Hepatocyte (in vitro differentiated cells): ENCODE measurements around the gene CFAP69. TPM values are rescaled to one million over a fixed set of nuclear protein-coding genes. Genes with fewer than 3 reads are reported as not detected.

Experiments used
- DNase-seq: peaks from one replicate; pipeline ENCODE4 v3.0.0-alpha.2; 2016; ENCODE audit warnings: low spot score
- H2AFZ ChIP-seq: fragments of 200-600 bp; sonication (generic); 2 replicates; pipeline ENCODE4 v1.6.0; 2016; ENCODE audit warnings: antibody characterized with exemption, mild to moderate bottlenecking
- H3K27ac ChIP-seq: fragments of 200-600 bp; sonication (generic); 2 replicates; pipeline ENCODE4 v1.5.1; 2016; ENCODE audit warnings: mild to moderate bottlenecking
- H3K27me3 ChIP-seq: fragments of 200-600 bp; sonication (generic); 2 replicates; pipeline ENCODE4 v1.6.1; 2016
- H3K36me3 ChIP-seq: fragments of 200-600 bp; sonication (generic); replicated peaks from 2 replicates; pipeline ENCODE4 v1.5.1; 2016; ENCODE audit warnings: low read depth; ENCODE audit not compliant: insufficient read depth
- H3K4me1 ChIP-seq: fragments of 200-600 bp; sonication (generic); 2 replicates; pipeline ENCODE4 v1.5.1; 2016; ENCODE audit warnings: mild to moderate bottlenecking, moderate library complexity; ENCODE audit not compliant: insufficient read depth
- H3K4me2 ChIP-seq: fragments of 200-600 bp; sonication (generic); 2 replicates; pipeline ENCODE4 v1.6.0; 2016
- H3K4me3 ChIP-seq: fragments of 200-600 bp; sonication (generic); 2 replicates; pipeline ENCODE4 v1.5.1; 2016; ENCODE audit warnings: mild to moderate bottlenecking
- H3K79me2 ChIP-seq: fragments of 200-600 bp; sonication (generic); 2 replicates; pipeline ENCODE4 v1.6.0; 2017; ENCODE audit warnings: mild to moderate bottlenecking
- H3K9me2 ChIP-seq: fragments of 200-600 bp; sonication (generic); replicated peaks from 2 replicates; pipeline ENCODE4 v1.6.0; 2017; ENCODE audit warnings: mild to moderate bottlenecking; ENCODE audit not compliant: insufficient read depth
- H3K9me3 ChIP-seq: fragments of 200-600 bp; sonication (generic); 2 replicates; pipeline ENCODE4 v1.5.1; 2016; ENCODE audit warnings: low read depth, mild to moderate bottlenecking
- H4K20me1 ChIP-seq: fragments of 200-600 bp; sonication (generic); 2 replicates; pipeline ENCODE4 v1.6.0; 2016; ENCODE audit warnings: mild to moderate bottlenecking; ENCODE audit not compliant: insufficient read depth, poor library complexity, severe bottlenecking
- EZH2 ChIP-seq: fragments of 200-600 bp; sonication (generic); IDR thresholded peaks from 2 replicates; pipeline ENCODE4 v1.6.1; 2016; ENCODE audit warnings: antibody characterized with exemption, mild to moderate bottlenecking, borderline replicate concordance
- EZH2phosphoT487 ChIP-seq: fragments of 200-600 bp; sonication (generic); IDR thresholded peaks from one replicate; pipeline ENCODE4 v1.6.1; 2018; ENCODE audit warnings: antibody characterized with exemption, mild to moderate bottlenecking, low read depth, moderate library complexity; ENCODE audit not compliant: unreplicated experiment, severe bottlenecking
- WGBS: methylation state at CpG from one replicate; pipeline ENCODE4 v1.1.6; 2016; ENCODE audit warnings: low lambda C conversion rate; ENCODE audit errors: missing lambda C conversion rate; 5-methylcytosine and 5-hydroxymethylcytosine counted together
- polyA plus RNA-seq: library from polyadenylated mRNA; unstranded; fragments of >200 nt; fragmentation: Nextera tagmentation; extraction: Ambion mirVana; gene quantifications from 2 replicates; pipeline ENCODE4 v1.2.1, GENCODE V29; 2016
- total RNA-seq: library from RNA; depleted of rRNA; stranded (reverse); fragments of >200 nt; gene quantifications from 2 replicates; pipeline ENCODE4 v1.2.3, GENCODE V29; 2014
- TF ChIP-seq, protein P1 (sequence below): fragments of 200-600 bp; sonication (generic); IDR thresholded peaks from 2 replicates; pipeline ENCODE4 v1.5.1; 2016; ENCODE audit warnings: antibody characterized with exemption, mild to moderate bottlenecking; ENCODE audit not compliant: poor library complexity

The CFAP69 gene
- total and polyA plus RNA-seq, 2 experiments from 2014 or later = 1.6 to 4.3 TPM

DNA sequence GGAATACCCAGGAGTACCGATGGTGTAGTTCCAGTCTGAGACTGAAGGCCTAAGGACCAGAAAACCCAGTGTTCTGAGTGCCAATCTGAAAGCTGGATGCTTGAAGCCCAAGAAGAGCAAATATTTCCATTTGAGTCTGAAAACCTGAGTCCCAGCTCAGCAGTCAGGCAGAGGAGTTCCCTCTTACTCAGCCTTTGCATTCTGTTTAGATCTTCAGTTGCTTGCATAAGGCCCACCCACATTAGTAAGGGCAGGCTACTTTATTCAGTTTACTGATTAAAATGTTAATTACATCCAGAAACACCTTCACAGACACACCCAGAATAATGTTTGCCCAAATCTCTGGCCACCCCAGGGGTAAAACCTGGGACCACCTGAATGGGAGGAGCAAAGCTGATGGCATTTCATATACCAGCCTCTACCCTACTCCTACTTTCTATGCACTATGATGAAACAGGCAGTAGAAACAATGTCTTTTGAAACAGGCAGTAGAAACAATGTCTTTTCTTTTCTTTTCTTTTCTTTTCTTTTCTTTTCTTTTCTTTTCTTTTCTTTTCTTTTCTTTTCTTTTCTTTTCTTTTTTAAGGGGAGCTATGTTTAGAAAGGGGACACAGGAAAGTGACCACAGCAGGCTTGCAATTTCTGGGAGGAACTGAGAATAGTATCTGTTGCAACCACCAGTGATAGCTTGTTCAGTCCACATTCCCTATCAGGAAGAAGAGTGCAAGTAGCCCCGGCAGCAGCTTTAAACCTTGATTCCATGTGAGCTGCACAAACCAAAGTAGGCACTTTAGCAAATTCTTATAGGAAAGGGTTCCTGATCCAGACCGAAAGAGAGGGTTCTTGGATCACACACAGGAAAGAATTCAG lies 45.5 kb downstream of the CFAP69 start:
- H3K9me2 ChIP-seq = no peaks in the 10 kb centered on the region
- H4K20me1 ChIP-seq = no peaks in the 10 kb centered on the region
- no peaks in the 10 kb centered on the region for H3K36me3 ChIP-seq
- H3K27me3 ChIP-seq = no peaks in the 10 kb centered on the region
- no peaks in the 10 kb centered on the region for H3K9me3 ChIP-seq
- no peak for DNase-seq
- H2AFZ ChIP-seq = no peak overlapping the region
- TF ChIP-seq EZH2 = no peak
- TF ChIP-seq EZH2phosphoT487 = no peak
- TF ChIP-seq, protein P1, sequence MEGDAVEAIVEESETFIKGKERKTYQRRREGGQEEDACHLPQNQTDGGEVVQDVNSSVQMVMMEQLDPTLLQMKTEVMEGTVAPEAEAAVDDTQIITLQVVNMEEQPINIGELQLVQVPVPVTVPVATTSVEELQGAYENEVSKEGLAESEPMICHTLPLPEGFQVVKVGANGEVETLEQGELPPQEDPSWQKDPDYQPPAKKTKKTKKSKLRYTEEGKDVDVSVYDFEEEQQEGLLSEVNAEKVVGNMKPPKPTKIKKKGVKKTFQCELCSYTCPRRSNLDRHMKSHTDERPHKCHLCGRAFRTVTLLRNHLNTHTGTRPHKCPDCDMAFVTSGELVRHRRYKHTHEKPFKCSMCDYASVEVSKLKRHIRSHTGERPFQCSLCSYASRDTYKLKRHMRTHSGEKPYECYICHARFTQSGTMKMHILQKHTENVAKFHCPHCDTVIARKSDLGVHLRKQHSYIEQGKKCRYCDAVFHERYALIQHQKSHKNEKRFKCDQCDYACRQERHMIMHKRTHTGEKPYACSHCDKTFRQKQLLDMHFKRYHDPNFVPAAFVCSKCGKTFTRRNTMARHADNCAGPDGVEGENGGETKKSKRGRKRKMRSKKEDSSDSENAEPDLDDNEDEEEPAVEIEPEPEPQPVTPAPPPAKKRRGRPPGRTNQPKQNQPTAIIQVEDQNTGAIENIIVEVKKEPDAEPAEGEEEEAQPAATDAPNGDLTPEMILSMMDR = no peak
- H3K4me1 ChIP-seq = no peaks in the 10 kb centered on the region
- H3K27ac ChIP-seq = no peak overlapping the region
- no peak overlapping the region for H3K4me2 ChIP-seq
- H3K4me3 ChIP-seq = no peak overlapping the region
- no peaks in the 10 kb centered on the region for H3K79me2 ChIP-seq
- 92% methylated on average over 3 of the region's 3 CpGs for WGBS

DNA sequence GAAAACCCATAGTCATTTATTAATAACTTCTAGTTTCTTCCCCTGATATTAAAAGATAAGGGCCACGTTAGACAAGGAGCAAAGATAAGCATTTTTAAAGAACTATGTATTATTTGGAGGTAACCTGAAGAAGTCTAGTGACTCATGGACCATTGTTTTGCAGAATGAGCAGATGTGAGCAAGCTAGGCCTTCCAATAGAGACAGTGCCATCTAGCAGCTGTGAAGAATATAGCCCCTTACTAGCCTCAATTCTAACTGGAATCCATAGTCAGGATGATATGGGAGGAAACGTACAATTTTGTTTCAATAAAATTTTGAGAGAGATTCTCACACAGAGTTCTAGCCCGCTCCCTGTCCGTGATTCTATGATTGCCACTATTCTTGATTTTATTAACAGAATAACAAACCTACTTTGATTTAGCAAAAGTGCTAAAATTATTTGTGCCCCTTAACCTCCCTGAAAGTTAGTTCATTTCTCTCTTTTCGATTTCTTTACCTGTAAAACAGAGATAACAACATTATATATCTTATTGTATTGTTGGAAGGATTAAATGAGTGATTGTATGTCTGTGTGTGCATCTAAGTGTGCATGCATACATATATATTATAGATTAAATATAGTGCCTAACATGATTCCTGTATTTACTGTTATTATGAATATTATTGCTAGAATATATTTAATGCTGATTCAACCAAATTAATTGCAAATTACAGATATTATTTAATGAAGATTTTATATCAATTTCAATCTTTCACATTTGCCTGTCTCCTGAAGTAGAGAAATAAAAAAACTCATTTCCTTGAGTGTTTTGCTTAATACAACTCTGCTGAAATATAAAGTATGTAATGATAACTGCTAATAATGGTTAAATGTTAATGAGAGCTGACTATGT lies 53.4 kb downstream of the CFAP69 start:
- DNase-seq = peak; percentile 53
- whole genome bisulfite sequencing = 39% methylated on average over 5 of the region's 5 CpGs
- Histone ChIP-seq H3K4me2 (no peak overlapping the region), H3K9me2 (no peaks in the 10 kb centered on the region), H3K79me2 (no peaks in the 10 kb centered on the region), H3K9me3 (no peaks in the 10 kb centered on the region), H3K4me1 (no peaks in the 10 kb centered on the region), H3K27me3 (no peaks in the 10 kb centered on the region), H4K20me1 (no peaks in the 10 kb centered on the region), H2AFZ (no peak overlapping the region), H3K4me3 (no peak overlapping the region), H3K27ac (no peak overlapping the region), H3K36me3 (no peaks in the 10 kb centered on the region)
- TF ChIP-seq EZH2 (no peak), EZH2phosphoT487 (no peak)
- TF ChIP-seq, protein P1 = peak; percentile 59

DNA sequence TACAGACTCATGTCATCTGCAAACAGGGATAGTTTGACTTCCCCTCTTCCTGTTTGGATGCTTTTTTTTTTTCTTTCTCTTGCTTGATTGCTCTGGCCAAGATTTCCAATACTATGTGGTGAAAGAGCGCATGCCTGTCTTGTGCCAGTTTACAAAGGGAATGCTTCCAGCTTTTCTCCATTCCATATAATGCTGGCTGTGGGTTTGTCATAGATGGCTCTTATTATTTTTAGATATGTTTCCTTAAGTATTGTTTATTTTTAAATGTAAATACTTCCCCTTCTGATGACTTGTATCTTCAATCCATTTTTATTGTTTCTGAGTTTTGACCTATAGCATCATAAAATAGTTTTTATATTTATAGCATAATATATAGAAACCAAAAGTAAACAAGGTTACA lies 58.3 kb downstream of the CFAP69 start:
- Histone ChIP-seq H3K4me2 (no peak overlapping the region), H3K79me2 (no peaks in the 10 kb centered on the region), H3K9me3 (no peaks in the 10 kb centered on the region), H2AFZ (no peak overlapping the region), H3K36me3 (no peaks in the 10 kb centered on the region), H3K9me2 (no peaks in the 10 kb centered on the region), H3K27me3 (no peaks in the 10 kb centered on the region), H3K4me1 (no peaks in the 10 kb centered on the region), H3K27ac (no peak overlapping the region), H3K4me3 (no peak overlapping the region), H4K20me1 (no peaks in the 10 kb centered on the region)
- 100% methylated on average over 1 of the region's 1 CpG for WGBS
- no peak for TF ChIP-seq EZH2
- TF ChIP-seq, protein P1 = no peak
- TF ChIP-seq EZH2phosphoT487 = no peak
- DNase-seq = no peak
